Activated CD8-positive, alpha-beta memory T cell treated with anti-CD3 and anti-CD28 coated beads, Interleukin-2, amount 50 U/mL, for 48 hours (primary cell): ENCODE measurements around the gene BANP.

Experiments
- DNase-seq: peaks from one replicate; pipeline ENCODE4 v3.0.0-alpha.2; 2020

The BANP gene

DNA sequence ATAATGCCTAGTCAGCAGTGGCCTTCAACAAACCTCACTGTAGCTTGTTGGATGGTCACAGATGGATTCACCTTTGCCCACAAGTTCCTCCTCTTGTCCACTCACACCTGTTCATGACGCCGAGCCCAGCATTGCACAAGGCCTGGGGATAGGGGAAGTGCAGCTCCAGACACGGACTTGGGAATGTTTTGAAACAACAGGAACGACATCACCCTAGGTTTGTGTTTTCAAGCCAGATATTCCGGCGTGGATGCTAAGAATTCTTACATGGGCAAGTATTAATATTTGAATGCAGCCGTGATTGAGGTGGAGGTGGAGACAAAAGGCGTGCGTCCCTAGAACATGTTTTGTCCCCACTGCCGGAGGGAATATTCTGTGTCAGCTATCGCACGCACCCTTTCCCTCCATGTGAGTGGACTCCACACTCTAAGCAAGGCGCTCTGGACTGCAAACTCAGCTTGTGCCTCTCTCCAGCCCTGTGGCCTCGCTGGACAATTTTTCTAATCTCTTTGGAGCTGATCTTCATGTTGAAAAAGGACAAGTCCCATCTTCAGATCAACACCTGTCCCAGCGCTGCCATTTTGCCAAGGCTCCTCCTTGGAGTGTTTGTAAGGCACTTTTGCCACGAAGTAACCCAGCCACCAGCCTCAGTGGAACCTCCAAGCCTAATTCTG, 2.0 kb upstream of the BANP start:
- DNase-seq: no peak

DNA sequence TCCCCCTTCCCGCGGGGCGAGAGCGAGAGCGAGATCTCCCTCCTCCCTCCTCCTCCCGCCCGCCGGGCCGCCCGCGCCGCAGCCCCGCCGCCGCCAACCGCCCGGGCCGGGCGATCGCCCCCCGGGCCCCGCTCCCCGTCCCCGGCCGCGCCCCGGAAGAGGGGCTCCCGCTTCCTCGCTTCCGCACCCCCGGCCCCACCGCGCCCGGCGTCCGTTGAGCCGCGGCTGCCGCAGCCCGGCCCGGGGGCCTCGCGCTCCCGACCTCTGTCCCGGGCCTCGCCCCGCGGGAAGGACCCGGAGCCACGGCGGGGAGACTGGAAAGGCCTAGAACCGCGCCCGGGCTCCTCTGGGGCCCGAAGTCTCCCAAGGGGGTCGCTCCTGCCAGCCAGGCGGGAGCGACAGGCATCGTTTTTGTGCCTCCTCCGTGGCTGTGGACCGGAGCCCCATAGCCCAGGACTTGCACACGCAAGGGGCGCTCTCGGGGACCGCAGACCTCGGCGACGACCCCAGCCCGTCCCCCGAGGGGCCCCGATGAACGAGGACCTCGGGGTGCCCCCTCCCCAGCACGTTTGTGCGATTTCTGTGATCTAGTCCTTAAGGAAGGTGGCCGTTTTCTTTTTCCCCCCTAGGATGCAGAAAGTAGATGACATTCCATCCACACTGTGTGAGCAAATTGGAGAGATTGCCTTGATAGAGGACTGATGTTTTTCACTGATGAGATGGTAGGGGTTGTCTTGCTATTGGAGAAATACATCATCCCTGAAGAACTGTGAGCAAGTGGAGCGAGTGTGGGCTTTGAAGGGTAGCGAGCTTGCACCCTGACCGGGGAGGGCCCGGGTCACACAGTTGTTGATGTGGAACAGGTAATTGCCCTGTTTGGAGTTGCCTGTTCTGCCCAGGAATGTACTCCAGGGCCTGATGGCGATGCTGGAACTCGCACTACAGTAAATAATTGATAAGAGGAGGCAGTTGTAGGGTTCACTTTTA, 611 bp downstream of the BANP start:
- DNase-seq: no peak

DNA sequence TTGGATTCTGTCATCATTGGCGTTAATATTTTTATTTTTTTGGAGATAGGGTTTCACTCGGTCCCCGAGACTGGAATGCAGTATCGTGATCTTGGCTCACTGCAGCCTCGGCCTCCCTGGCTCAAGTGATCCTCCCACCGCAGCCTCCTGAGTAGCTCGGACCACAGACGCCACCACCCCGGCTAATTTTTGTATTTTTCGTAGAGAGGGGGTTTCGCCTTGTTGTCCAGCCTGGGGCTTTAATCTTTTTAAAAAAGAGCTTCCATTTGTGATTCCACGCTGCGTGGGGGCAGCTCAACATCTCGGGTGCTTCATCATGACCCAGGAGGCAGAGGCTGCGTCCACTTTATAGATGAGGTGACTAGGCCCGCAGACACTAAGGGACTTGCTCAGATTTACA, 1.5 kb downstream of the BANP start:
- no peak for DNase-seq

DNA sequence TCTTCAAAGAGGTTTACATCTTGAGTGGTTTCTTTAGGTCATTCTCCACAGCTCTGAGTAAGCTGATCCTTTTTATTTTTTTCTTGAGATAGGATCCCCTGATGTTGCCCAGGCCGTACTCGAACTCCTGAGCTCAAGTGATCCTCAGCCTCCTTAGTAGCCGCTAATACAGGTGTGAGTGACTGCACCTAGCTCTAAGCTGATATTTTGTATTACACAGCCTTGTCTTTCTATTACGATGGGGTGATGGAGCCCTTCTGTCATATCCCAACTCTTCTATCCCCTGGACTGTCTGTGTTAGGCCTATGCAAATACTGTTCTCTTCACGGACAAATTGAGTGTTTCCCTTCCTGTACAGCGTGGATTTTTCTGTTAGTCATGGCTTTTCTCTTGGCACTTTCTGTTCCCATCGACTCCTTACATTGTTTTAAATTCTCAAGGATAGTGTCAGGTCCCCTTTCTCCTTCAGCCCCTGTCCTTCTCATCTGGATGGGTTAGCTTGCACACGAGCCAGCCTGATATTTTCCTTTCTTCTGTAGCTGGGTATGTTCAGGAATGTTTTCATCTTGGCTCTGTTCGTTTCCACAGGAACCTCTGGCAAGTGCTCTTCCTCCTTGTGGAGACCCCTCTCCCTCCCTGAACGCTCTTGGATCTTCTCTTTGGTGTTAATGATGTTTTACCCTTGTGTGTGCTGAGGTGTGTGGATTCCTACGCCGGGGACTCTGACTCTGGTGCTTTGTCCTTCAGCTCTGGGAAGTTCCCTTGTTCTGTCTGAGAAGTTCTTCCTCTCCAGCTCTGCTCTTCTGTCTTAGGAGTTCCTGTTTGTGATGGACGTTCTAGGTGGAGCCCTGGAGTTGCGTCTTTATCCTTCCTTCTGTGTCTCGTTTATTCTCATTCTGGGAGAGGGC, 2.3 kb downstream of the BANP start:
- no peak for DNase-seq

DNA sequence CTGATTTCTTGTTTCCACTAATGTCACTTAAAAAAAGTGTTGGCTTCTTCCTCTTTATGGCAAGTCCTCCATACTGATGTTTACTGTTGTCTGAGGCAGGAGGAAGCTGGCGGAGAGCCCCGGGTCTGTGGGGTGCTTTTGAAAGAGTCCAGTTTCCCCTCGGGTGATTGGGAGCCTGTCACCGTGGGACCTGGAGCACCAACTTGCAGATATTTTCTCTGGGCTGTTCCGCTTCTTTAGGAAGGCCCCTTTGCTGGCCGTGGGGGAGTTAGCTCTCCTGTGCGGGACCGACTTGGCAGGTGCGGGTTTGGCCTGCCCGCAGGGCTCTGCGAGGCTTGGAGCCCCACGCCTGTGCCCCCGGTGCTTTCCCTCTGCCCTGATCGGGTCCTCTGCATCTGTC, 3.1 kb downstream of the BANP start:
- no peak for DNase-seq

DNA sequence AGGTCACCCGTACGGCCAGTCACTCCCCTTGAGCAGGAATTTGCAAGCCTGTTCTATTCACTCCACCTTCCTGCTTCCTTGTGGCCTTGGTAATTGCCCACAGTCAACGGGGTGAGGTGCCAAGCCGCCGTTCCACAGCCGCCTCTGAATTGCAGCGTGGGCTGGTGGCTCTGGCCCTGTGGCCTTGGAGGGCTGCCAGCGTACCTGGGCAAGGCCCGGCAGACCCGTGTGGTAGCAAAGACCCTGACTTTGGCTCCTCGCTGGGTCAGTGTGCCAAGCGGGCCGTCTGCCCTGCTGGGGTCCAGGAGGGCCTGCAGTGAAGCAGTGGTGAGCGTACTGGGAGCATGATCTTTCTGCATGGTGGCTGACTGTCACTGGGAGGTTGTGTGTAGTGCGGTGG, 3.6 kb downstream of the BANP start:
- DNase-seq: no peak

DNA sequence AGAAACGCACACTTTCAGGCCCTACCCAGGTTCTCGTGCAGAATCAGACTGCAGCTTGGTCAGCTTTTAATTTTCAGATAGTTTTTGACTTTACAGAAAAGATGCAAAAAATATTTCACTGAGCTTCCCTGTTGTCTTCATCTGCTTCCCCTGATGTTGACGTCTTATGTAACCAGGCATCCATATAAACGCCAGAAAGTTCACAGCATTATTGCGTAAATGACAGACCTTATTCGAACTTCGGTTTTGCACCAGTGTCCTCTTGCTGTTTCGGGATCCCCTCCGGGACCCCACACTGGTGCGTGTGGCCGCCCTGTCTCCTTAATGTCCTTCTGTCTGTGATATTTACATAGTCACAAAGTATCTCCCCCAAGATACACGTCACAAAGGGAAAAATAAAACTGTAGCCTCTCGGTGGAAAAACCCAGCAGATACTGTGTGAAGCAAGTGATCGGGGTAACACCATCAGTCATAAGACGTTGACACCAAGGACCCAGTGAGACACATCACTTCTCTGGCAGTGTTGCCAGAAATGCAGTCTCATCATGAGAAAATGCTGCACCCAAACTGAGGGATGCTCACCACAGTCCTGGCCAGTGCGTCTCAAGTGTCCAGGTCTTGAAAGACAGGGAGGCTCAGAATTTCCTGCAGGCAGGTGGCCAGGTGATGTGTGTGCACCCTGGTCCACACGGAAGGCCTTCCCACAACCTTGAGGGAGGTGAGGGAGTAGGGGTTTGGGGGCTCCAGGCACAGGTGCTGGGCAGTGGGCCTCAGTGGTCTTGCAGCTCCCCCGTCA, 4.3 kb downstream of the BANP start:
- no peak for DNase-seq

DNA sequence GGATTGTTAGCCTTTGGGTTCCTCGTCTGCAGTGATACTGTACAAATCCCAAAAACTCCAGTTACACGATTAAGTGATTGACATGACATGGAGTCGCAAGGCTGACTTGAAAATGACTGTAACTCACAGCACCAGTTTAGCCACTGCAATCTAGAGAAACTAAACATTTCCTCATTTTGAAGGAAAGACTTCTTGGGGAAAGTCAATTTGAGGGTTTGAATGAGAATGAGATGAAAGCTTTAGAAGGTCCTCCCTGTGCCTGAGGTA, 4.8 kb downstream of the BANP start:
- no peak for DNase-seq

DNA sequence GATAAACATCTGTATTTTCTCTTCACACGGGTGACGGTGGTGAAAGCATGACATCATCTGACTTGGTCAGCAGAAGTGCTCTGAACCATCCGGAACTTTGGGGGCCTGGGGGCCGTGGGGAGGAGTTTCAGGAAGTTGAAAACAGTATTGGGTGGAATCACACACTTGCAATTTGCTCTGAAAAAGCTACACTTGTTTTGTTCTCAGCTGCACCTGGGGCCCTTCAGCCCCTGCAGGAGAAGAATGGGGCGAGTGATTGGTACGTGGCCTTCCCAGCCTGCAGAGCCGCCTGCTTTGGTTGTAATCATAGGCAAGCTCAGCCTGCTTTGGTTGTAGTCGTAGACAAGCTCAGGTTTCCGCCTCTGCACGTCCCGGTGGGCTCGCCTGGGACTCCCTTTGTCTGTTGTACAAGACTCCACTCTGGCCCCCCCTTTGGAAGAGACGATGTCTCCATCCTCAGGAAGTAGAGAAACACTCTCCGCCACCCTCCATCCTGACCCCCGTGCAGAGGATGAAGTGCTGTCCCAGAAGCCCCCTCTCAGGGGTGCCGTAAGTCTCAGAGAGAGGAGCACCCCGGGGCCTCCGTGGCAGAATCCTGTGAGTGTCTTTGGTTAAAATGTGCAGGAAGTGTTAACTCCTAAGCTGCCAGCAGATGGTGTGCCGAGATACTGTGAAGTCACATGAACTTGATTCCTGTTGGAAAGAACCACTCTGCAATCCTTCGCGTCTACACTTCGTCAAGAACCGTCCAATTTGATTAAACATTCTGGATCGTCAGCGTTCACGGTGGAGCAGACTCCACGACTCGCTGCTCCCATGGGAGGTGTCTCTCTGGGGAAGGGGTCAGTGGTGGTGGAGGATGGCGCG, 5.4 kb downstream of the BANP start:
- DNase-seq: peak; percentile 86

DNA sequence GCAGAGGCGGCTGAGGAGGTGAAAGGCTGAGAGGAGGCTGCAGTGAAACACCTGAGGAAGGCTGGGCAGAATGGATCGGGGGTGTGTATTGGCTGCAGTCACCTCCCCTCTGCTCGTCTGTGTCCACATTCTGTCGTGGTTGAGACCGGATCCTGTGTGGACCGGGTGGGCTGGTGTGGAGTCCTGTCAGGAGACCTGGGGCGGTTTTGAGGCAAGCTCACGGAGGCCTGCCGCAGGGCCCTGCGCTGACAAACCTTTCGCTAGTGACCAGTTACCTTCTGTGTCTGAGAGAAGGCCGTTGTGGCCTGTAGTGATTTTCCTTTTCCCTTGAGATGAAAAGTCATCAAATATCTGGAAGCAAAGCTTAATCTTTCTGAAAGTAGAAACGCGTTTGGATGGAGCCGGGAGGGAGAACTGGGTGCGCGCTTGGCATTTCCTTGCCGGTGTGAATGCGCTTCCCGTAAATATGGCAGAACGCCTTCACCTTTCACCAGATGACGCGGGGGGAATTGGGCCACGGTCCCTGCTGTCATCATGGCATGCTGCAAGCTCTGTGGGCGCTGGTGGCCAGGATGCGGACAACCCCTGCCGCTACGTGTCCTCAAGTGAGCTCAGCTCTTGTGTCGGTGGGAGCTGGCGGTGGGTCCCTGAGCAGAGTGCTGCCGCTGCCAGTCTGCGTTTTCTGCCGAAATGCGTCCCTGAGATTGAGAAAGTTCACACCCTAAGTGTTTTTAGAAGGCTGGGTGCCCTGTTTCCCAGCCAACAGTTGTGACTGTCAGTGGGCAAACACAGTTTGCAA, 6.3 kb downstream of the BANP start:
- no peak for DNase-seq

DNA sequence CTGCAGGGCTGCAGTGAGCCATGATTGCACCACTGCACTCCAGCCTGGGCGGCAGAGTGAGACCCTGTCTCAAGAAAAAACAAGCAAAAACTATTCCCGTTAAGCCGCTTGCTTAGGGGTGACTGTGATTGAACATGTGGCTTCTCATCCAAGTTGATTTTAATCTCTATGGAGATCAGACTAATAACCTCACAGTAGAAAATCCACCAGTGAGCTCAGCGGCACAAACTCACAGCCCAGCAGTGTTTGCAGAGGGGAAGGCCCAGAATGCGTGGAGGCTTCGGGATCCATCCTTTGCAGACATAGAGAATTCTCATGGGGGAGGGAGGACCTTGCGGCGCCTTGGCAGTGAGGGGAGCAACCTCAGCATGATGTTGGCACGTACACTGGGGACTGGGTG, 7.4 kb downstream of the BANP start:
- DNase-seq: no peak

DNA sequence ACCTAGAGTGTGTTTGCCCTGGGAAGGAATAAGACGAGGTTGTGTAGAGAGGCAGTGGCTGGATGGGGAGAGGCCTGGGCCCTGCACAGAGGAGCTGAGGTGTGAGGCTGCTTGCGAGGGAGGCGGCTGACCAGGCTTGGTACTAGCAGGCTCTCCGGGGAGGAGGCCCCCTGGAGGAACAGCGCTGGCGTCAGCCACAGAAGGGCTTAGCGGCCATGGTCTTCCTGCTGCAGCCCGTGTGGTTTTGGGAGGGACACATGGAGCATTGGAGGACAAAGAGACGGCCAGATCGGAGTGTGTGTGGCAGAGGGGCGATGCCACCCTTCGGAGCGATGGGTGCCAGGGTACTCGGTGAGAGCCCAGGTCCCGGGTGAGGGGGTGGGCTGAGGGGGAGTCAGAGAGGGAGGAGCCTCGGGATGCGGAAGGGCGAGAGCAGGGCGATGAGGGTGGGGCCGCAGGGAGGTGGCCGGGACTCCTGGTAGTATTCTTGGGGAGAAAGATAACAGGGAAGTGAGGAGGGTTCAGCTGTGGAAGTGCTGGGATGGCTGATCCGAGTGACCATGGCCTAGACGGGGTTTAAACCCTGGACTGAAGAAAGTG, 8.3 kb downstream of the BANP start:
- no peak for DNase-seq

DNA sequence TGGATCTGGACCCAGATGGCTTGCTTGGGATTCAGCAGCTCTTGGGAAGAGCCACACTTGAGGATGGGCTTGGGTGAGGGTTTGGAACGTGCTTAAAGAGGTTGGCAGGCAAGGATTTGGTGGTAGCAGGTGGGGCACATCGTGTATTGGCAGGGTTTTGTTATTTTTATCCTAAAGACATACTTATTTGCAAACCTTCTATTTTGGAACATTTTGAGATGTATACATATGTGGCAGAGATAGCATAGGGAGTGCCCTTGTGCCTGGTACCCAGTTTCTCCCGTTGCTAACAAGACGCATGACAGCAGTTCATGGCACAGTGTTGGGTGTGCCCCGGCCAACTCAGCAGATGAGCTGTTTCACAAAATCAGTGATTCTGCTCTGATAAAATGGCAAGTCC, 9.1 kb downstream of the BANP start:
- DNase-seq: no peak

DNA sequence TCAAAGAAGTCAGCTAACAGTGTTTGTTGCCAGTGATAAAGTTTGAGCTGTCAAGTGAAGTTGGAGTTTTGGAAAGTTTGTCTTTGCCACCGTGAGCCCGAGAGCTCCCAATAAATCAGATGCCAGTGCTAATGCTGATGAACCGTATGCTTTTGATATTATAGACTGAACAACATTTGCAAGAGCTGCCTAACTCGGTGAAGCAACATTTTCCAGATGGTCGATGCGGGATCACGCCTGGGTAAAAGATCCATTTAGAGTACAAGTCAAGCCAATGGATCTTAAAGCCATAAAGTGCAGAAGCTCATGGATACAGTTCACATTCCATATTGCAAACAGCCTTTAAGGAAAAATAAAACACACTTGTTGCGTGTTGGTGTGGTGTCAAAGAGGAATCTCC, 9.6 kb downstream of the BANP start:
- DNase-seq: no peak

DNA sequence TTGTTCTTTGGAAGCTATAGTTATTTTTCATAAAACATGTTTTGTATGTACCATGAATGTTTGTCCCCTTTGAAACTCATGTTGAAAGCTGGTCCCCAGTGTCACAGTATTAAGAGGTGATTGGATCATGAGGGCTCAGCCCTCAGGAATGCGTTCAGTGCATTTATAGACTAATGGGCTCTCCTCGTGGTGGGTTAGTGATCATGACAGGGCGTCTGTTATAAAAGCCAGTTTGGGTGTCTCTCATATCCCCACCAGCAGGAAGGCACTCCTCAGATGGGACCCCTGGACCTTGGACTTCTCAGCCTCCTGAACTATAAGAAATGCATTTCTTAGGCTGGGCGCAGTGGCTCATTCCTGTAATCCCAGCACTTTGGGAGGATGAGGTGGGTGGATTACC, 10.4 kb downstream of the BANP start:
- no peak for DNase-seq

DNA sequence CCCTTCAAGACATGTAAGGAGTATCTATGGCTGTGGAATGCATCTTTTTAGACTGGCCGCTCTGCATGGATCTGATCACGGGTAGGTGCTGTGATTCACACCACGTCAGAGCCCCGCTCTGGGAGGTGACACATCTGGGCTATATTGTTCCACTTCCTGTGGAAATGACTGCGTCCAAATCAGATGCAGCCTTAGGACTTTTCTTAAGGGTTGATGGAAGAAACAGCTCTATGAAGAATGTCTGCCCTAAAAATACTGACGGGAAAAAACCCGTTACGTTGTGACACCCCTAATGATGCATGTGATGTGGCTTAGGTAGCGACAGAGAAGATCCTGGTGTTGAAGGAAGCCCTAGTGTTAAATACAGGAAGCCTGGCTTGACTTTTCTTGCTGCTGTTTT, 12.2 kb downstream of the BANP start:
- DNase-seq: no peak

DNA sequence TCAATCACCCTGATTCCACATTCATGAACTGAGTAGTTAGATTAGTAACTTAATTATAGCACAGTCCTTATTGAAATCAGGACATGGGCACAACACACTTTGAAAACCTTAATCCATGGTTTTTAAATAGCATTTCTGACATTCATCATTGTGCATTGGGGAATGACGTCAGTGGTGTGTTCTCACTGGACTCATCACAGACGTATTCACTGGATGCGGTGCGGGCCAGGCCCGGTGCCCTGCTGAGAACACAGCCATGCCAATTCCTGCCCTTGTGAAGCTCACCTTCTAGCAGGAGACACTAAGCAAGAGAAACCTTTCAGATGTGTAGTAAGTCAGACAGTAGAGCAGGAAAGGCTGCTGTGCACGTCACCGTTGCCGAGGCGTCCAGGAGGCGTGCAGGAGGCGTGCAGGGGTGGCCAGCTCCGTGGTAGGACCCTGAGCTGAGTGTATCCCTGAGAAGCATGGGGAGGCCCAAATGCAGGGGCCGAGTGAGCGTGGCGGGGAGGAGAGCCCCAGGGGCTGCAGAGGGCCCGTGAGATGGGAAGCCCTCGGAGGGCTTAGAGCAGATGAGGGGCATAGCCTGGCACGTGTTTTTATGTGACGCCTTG, 12.9 kb downstream of the BANP start:
- DNase-seq: no peak

DNA sequence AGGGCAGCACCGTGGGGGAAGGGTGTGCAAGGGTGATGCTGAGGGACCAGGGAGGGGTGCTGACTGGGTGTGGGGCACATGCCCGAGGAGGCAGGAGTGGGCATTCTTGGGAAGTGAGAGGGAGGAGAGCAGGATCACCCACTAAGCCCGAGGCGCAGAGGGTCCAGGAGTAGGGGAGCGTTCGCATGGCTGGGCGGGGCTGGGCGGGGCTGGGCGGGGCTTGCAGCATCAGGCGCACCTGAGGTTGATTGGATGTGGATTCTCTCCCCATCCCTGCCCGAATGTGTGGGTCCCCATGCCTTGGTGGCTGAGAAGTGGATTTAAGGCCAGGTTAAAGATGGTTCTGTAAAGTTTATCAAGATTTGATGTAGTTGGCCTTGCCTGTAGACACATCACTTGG, 14.2 kb downstream of the BANP start:
- no peak for DNase-seq

DNA sequence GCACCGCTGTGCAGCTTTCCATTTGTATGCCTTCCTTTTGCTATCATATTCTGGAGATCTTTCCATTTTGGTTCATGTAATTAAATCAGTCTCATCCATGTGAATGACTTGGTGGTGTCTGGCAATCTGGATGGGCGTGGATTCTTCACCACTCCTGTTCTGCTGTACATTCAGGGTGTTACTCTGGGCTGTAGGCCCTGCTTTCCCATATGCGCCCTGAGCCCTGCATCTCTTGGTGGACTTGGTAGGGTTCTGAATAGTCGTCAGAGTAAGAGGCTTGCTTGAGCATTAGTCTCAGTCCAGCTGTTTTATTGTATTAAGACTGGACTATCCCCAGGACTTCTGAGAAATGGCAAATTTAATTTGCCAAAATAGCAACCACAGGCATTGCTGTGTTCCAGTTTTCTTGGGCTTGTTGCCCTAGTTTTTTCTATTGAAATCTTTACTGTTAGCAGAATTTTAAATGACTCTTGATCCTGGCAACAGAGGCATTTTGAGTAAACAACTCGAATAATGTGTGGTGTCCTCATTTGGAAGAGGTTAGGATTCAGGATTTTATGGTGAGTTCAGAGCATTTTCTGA, 14.9 kb downstream of the BANP start:
- DNase-seq: no peak
